OCI-LY1 (cell line): ENCODE data around the gene COL21A1.

ENCODE experiments used
- H2AFZ ChIP-seq: fragments of 200-600 bp; sonication (generic), shearing (Covaris generic); 2 replicates; pipeline ENCODE4 v1.6.0; 2014; ENCODE audit warnings: antibody characterized with exemption, mild to moderate bottlenecking, low read length
- H3F3A ChIP-seq: fragments of 200-600 bp; sonication (generic), shearing (Covaris generic); 2 replicates; pipeline ENCODE4 v1.6.0; 2014; ENCODE audit warnings: mild to moderate bottlenecking, antibody characterized with exemption, low read length, moderate library complexity; ENCODE audit not compliant: insufficient read depth
- H3K27ac ChIP-seq: fragments of 200-600 bp; sonication (generic); 2 replicates; pipeline ENCODE4 v1.5.1; 2014; ENCODE audit warnings: low read length, mixed run types, mild to moderate bottlenecking, low read depth; ENCODE audit not compliant: poor library complexity, severe bottlenecking
- H3K27me3 ChIP-seq: fragments of 200-600 bp; sonication (generic); 2 replicates; pipeline ENCODE4 v1.6.0; 2014; ENCODE audit warnings: antibody characterized with exemption, mild to moderate bottlenecking, low read length, moderate library complexity; ENCODE audit not compliant: insufficient read depth
- H3K36me3 ChIP-seq: fragments of 200-600 bp; sonication (generic); 2 replicates; pipeline ENCODE4 v1.6.1; 2014; ENCODE audit warnings: mild to moderate bottlenecking, antibody characterized with exemption, low read length, moderate library complexity, mixed read lengths; ENCODE audit not compliant: insufficient read depth
- H3K4me1 ChIP-seq: fragments of 200-600 bp; sonication (generic); 2 replicates; pipeline ENCODE4 v1.5.1; 2014; ENCODE audit warnings: mild to moderate bottlenecking, low read length, moderate library complexity; ENCODE audit not compliant: insufficient read depth, severe bottlenecking
- H3K4me2 ChIP-seq: fragments of 200-600 bp; sonication (generic), shearing (Covaris generic); 2 replicates; pipeline ENCODE4 v1.6.1; 2014; ENCODE audit warnings: low read length
- H3K4me3 ChIP-seq: fragments of 200-600 bp; sonication (generic); 2 replicates; pipeline ENCODE4 v1.5.1; 2014; ENCODE audit warnings: low read length, low read depth, mild to moderate bottlenecking, mixed read lengths; ENCODE audit not compliant: poor library complexity, severe bottlenecking
- H3K79me2 ChIP-seq: fragments of 200-600 bp; shearing (Covaris generic); 2 replicates; pipeline ENCODE4 v1.6.1; 2016; ENCODE audit warnings: mixed run types, low read length, mixed read lengths; ENCODE audit not compliant: insufficient read depth
- H3K9ac ChIP-seq: fragments of 200-600 bp; sonication (generic), shearing (Covaris generic); 2 replicates; pipeline ENCODE4 v1.6.1; 2014; ENCODE audit warnings: mild to moderate bottlenecking, low read length, mixed read lengths
- H3K9me2 ChIP-seq: fragments of 200-600 bp; sonication (generic), shearing (Covaris generic); 2 replicates; pipeline ENCODE4 v1.6.1; 2014; ENCODE audit warnings: low read depth, mild to moderate bottlenecking, low read length, mixed read lengths
- H3K9me3 ChIP-seq: fragments of 200-600 bp; shearing (Covaris generic); 2 replicates; pipeline ENCODE4 v1.6.1; 2014; ENCODE audit warnings: low read length, mixed read lengths
- H4K20me1 ChIP-seq: fragments of 200-600 bp; sonication (generic), shearing (Covaris generic); 2 replicates; pipeline ENCODE4 v1.6.0; 2016; ENCODE audit warnings: mild to moderate bottlenecking, low read length; ENCODE audit not compliant: insufficient read depth
- EZH2 ChIP-seq: fragments of 200-600 bp; sonication (generic), shearing (Covaris generic); IDR thresholded peaks from 2 replicates; pipeline ENCODE4 v1.8.0; 2017; ENCODE audit warnings: borderline replicate concordance, mixed run types, mild to moderate bottlenecking, antibody characterized with exemption, low read length, moderate library complexity, mixed read lengths
- TF ChIP-seq, protein P1 (sequence below): fragments of 200-600 bp; sonication (generic), shearing (Covaris generic); IDR thresholded peaks from 2 replicates; pipeline ENCODE4 v1.5.1; 2017; ENCODE audit warnings: mild to moderate bottlenecking, antibody characterized with exemption, low read length, moderate library complexity, mixed read lengths

The COL21A1 gene

DNA sequence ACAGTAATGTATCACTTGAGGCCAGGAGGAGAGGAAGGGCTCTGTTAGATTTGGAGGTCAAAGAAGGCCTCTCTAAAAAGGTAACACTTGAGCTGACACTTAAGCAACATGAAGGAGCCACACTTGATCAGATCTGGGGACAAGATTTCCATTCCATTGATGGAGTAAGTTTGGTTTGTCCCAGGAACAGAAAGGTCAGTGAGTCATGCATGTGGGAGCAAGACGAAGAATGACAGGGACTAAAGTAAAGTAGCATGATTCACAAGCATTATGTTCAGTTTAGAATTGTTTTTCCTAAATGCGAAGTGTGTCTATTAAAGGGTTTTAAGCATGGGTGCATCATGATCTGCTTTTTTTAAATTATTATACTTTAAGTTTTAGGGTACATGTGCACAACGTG, 47.4 kb downstream of the COL21A1 start:
- Histone ChIP-seq H3K9ac (no peak overlapping the region), H3K4me1 (no peaks in the 10 kb centered on the region), H3K36me3 (no peaks in the 10 kb centered on the region), H3K4me2 (no peak overlapping the region), H3K27me3 (no peaks in the 10 kb centered on the region), H3F3A (no peaks in the 10 kb centered on the region), H3K27ac (no peak overlapping the region), H3K9me2 (no peaks in the 10 kb centered on the region), H3K4me3 (no peak overlapping the region), H3K9me3 (no peaks in the 10 kb centered on the region), H2AFZ (no peak overlapping the region), H3K79me2 (no peaks in the 10 kb centered on the region), H4K20me1 (no peaks in the 10 kb centered on the region)
- TF ChIP-seq, protein P1, sequence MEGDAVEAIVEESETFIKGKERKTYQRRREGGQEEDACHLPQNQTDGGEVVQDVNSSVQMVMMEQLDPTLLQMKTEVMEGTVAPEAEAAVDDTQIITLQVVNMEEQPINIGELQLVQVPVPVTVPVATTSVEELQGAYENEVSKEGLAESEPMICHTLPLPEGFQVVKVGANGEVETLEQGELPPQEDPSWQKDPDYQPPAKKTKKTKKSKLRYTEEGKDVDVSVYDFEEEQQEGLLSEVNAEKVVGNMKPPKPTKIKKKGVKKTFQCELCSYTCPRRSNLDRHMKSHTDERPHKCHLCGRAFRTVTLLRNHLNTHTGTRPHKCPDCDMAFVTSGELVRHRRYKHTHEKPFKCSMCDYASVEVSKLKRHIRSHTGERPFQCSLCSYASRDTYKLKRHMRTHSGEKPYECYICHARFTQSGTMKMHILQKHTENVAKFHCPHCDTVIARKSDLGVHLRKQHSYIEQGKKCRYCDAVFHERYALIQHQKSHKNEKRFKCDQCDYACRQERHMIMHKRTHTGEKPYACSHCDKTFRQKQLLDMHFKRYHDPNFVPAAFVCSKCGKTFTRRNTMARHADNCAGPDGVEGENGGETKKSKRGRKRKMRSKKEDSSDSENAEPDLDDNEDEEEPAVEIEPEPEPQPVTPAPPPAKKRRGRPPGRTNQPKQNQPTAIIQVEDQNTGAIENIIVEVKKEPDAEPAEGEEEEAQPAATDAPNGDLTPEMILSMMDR: no peak
- no peak for TF ChIP-seq EZH2

- Histone ChIP-seq H3K36me3 (no peaks in the 10 kb centered on the region), H3K9me3 (no peaks in the 10 kb centered on the region), H3K27ac (no peak overlapping the region), H3F3A (no peaks in the 10 kb centered on the region), H3K9me2 (no peaks in the 10 kb centered on the region), H2AFZ (no peak overlapping the region), H3K4me2 (no peak overlapping the region), H3K4me3 (no peak overlapping the region), H3K27me3 (no peaks in the 10 kb centered on the region), H3K4me1 (no peaks in the 10 kb centered on the region), H3K79me2 (no peaks in the 10 kb centered on the region), H3K9ac (no peak overlapping the region), H4K20me1 (no peaks in the 10 kb centered on the region)
- TF ChIP-seq, protein P1: no peak
- no peak for TF ChIP-seq EZH2
Measured at GRCh38 chr6:56193846-56194245, 53.5 kb downstream of the COL21A1 start.

DNA sequence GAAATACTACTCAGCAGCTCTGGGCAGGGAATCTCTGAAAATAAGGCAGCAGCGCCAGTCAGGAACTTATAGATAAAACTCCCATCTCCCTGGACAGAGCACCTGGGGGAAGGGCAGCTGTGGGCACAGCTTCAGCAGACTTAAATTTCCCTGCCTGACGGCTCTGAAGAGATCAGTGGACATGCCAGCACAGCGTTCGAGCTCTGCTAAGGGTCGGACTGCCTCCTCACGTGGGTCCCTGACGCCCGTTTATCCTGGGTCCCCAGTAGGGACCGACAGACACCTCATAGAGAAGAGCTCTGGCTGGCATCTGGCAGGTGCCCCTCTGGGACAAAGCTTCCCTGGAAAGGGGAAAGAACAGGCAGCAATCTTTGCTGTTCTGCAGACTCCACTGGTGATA, 59.0 kb downstream of the COL21A1 start:
- H3F3A ChIP-seq: no peaks in the 10 kb centered on the region
- no peak overlapping the region for H2AFZ ChIP-seq
- no peak overlapping the region for H3K4me2 ChIP-seq
- H3K9ac ChIP-seq: no peak overlapping the region
- no peaks in the 10 kb centered on the region for H3K9me3 ChIP-seq
- H3K27ac ChIP-seq: no peak overlapping the region
- no peaks in the 10 kb centered on the region for H4K20me1 ChIP-seq
- no peaks in the 10 kb centered on the region for H3K27me3 ChIP-seq
- H3K9me2 ChIP-seq: no peaks in the 10 kb centered on the region
- no peaks in the 10 kb centered on the region for H3K4me1 ChIP-seq
- TF ChIP-seq EZH2: no peak
- TF ChIP-seq, protein P1: no peak
- no peaks in the 10 kb centered on the region for H3K36me3 ChIP-seq
- no peak overlapping the region for H3K4me3 ChIP-seq
- no peaks in the 10 kb centered on the region for H3K79me2 ChIP-seq
